Cardiac fibroblast (primary cell): ENCODE measurements around the gene HERPUD2.

Experiments used
- DNase-seq, 2 donors: peaks; one replicate each; pipeline versions ENCODE4 v3.0.0 to v3.0.0-alpha.2; 2010; ENCODE audit warnings: low read depth in 2 of 2
- H3K4me3 ChIP-seq, 2 donors: replicated peaks in 1 of 2; 1 replicate in 1 of 2; 2 replicates in 1 of 2; pipeline ENCODE4 v1.5.1; 2011; ENCODE audit warnings: low read depth in 2 of 2, low read length in 2 of 2, mild to moderate bottlenecking in 2 of 2, moderate library complexity in 1 of 2
- CTCF ChIP-seq: IDR thresholded peaks from one replicate; pipeline ENCODE4 v1.5.1; 2011; ENCODE audit warnings: low read depth, mild to moderate bottlenecking, low read length, inconsistent platforms

Gene HERPUD2

GRCh38 chr7:35729061-35729783 lies 34.3 kb upstream of the HERPUD2 start:
- DNase-seq, result no peak
- TF ChIP-seq CTCF, result no peak

GRCh38 chr7:35728412-35729060 lies 33.6 kb upstream of the HERPUD2 start:
- no peak overlapping the region for H3K4me3 ChIP-seq
- peak in 1 of 2 donors; percentile 32 for DNase-seq
- no peak for TF ChIP-seq CTCF

More at GRCh38 chr7:35729061-35729783, 34.3 kb upstream of the HERPUD2 start:
- H3K4me3 ChIP-seq, result no peak overlapping the region

GRCh38 chr7:35727571-35727970 lies 32.6 kb upstream of the HERPUD2 start:
- H3K4me3 ChIP-seq, result no peak overlapping the region
- peak; percentile 46 to 76 for DNase-seq
- no peak for TF ChIP-seq CTCF

GRCh38 chr7:35726654-35727053 lies 31.7 kb upstream of the HERPUD2 start:
- no peak for DNase-seq
- TF ChIP-seq CTCF, result no peak
- H3K4me3 ChIP-seq, result no peak overlapping the region

- DNase-seq, result no peak
Measured at GRCh38 chr7:35725280-35725680, 30.3 kb upstream of the HERPUD2 start.

GRCh38 chr7:35723011-35723410 lies 28.1 kb upstream of the HERPUD2 start:
- H3K4me3 ChIP-seq, result no peak overlapping the region
- no peak for TF ChIP-seq CTCF
- peak in 1 of 2 donors; percentile 68 for DNase-seq

More at GRCh38 chr7:35725280-35725680, 30.3 kb upstream of the HERPUD2 start:
- TF ChIP-seq CTCF, result no peak
- H3K4me3 ChIP-seq, result no peak overlapping the region
